SK-N-SH (cell line): ENCODE data around the gene PXDC1. TPM values are rescaled to one million over a fixed set of nuclear protein-coding genes. Genes with fewer than 3 reads are reported as not detected.

Experiments used
- CTCF ChIA-PET: fragments of 300-600, 350-600 bp; formaldehyde crosslinking; extraction: SDS; loops from one replicate; lab custom pipeline; 2021; lab: Yijun Ruan, JAX
- POLR2A ChIA-PET: fragments of 350-600 bp; sonication (Branson Sonifier 250); formaldehyde crosslinking; extraction: SDS; loops from one replicate; lab custom pipeline; 2020; ENCODE audit warnings: antibody characterized with exemption, inconsistent platforms; lab: Yijun Ruan, JAX
- DNase-seq: peaks from one replicate; pipeline ENCODE4 v3.0.0; 2012
- H2AFZ ChIP-seq: fragments of 200-600 bp; sonication (generic); 2 replicates; pipeline ENCODE4 v1.8.1; 2016; ENCODE audit warnings: antibody characterized with exemption, mild to moderate bottlenecking, low read depth
- H3F3A ChIP-seq: fragments of 200-600 bp; sonication (generic); replicated peaks from 2 replicates; pipeline ENCODE3; 2016; ENCODE audit warnings: antibody characterized with exemption, mild to moderate bottlenecking; ENCODE audit not compliant: insufficient read depth
- H3K27ac ChIP-seq, 2 experiments: fragments of 200-500 bp in 1 of 2; fragments of 200-600 bp in 1 of 2; sonication (Bioruptor generic) in 1 of 2; sonication (generic), shearing (Covaris generic) in 1 of 2; 2 replicates each; pipeline versions ENCODE4 v1.5.1 to v1.6.1; 2014 to 2016; ENCODE audit warnings: low read depth in 2 of 2, inconsistent platforms in 1 of 2, low read length in 1 of 2, mild to moderate bottlenecking in 1 of 2, mixed read lengths in 1 of 2
- H3K27me3 ChIP-seq: fragments of 200-600 bp; sonication (generic), shearing (Covaris generic); 2 replicates; pipeline ENCODE4 v1.6.1; 2016; ENCODE audit warnings: mixed run types; ENCODE audit not compliant: insufficient read depth
- H3K36me3 ChIP-seq, 2 experiments: fragments of 200-500 bp in 1 of 2; fragments of 200-600 bp in 1 of 2; sonication (Bioruptor generic) in 1 of 2; sonication (generic) in 1 of 2; replicated peaks in 1 of 2; 2 replicates each; pipeline versions ENCODE3 to v1.5.1; 2014 to 2016; ENCODE audit warnings: low read length in 1 of 2, mild to moderate bottlenecking in 1 of 2; ENCODE audit not compliant: insufficient read depth in 2 of 2, control insufficient read depth in 1 of 2
- H3K4me1 ChIP-seq, 2 experiments: fragments of 200-500 bp in 1 of 2; fragments of 200-600 bp in 1 of 2; sonication (Bioruptor generic) in 1 of 2; sonication (generic), shearing (Covaris generic) in 1 of 2; 2 replicates each; pipeline versions ENCODE4 v1.5.1 to v1.6.1; 2014 to 2016; ENCODE audit warnings: low read depth in 1 of 2, low read length in 1 of 2, mixed run types in 1 of 2; ENCODE audit not compliant: insufficient read depth in 2 of 2, control insufficient read depth in 1 of 2
- H3K4me2 ChIP-seq: fragments of 200-600 bp; sonication (generic), shearing (Covaris generic); 2 replicates; pipeline ENCODE4 v1.6.1; 2017; ENCODE audit warnings: mixed run types
- H3K4me3 ChIP-seq, 2 experiments: fragments of 200-500 bp in 1 of 2; fragments of 200-600 bp in 1 of 2; sonication (Bioruptor generic) in 1 of 2; sonication (generic), shearing (Covaris generic) in 1 of 2; 2 replicates each; pipeline versions ENCODE4 v1.5.1 to v1.8.1; 2014 to 2016; ENCODE audit warnings: low read depth in 2 of 2, inconsistent platforms in 1 of 2, low read length in 1 of 2, mild to moderate bottlenecking in 1 of 2, mixed read lengths in 1 of 2, moderate library complexity in 1 of 2
- H3K79me2 ChIP-seq: fragments of 200-600 bp; sonication (generic); 2 replicates; pipeline ENCODE4 v1.8.1; 2017; ENCODE audit warnings: mild to moderate bottlenecking; ENCODE audit not compliant: insufficient read depth
- H3K9ac ChIP-seq: fragments of 200-600 bp; sonication (generic); 2 replicates; pipeline ENCODE4 v1.6.1; 2017; ENCODE audit warnings: mixed run types
- H3K9me2 ChIP-seq: fragments of 200-600 bp; sonication (generic); 2 replicates; pipeline ENCODE4 v1.6.1; 2017; ENCODE audit warnings: mixed run types
- H3K9me3 ChIP-seq: fragments of 200-600 bp; sonication (generic); 2 replicates; pipeline ENCODE4 v1.6.1; 2017; ENCODE audit warnings: mixed run types, mild to moderate bottlenecking, moderate library complexity
- H4K20me1 ChIP-seq: fragments of 200-600 bp; sonication (generic); 2 replicates; pipeline ENCODE4 v1.6.1; 2017; ENCODE audit warnings: mild to moderate bottlenecking, mixed run types; ENCODE audit not compliant: insufficient read depth
- CHD2 ChIP-seq: fragments of 150-350 bp; IDR thresholded peaks from 2 replicates; pipeline ENCODE4 v1.6.1; 2018; ENCODE audit warnings: low read length; ENCODE audit not compliant: partially characterized antibody
- CTCF ChIP-seq: fragments of 200-600 bp; sonication (generic); IDR thresholded peaks from 2 replicates; pipeline ENCODE4 v1.6.1; 2017; ENCODE audit warnings: antibody characterized with exemption, mild to moderate bottlenecking, moderate library complexity
- ELF1 ChIP-seq: IDR thresholded peaks from 2 replicates; pipeline ENCODE4 v1.4.0; 2012
- FOSL2 ChIP-seq: IDR thresholded peaks from 2 replicates; pipeline ENCODE4 v1.4.0; 2012; ENCODE audit warnings: low read depth, mild to moderate bottlenecking, moderate library complexity, borderline replicate concordance
- FOXM1 ChIP-seq: IDR thresholded peaks from 2 replicates; pipeline ENCODE4 v1.4.0; 2012; ENCODE audit warnings: low read depth, mild to moderate bottlenecking
- GABPA ChIP-seq: IDR thresholded peaks from 2 replicates; pipeline ENCODE4 v1.4.0; 2012; ENCODE audit warnings: low read depth, mild to moderate bottlenecking
- JUND ChIP-seq: IDR thresholded peaks from 2 replicates; pipeline ENCODE4 v1.4.0; 2012
- MAX ChIP-seq: IDR thresholded peaks from 2 replicates; pipeline ENCODE4 v1.4.0; 2012; ENCODE audit warnings: low read depth
- MEF2A ChIP-seq: IDR thresholded peaks from 2 replicates; pipeline ENCODE4 v1.4.0; 2012; ENCODE audit warnings: low read depth, borderline replicate concordance
- NFIC ChIP-seq: IDR thresholded peaks from 2 replicates; pipeline ENCODE4 v1.4.0; 2012; ENCODE audit warnings: borderline replicate concordance
- NRF1 ChIP-seq: IDR thresholded peaks from 2 replicates; pipeline ENCODE4 v1.6.1; 2012; ENCODE audit warnings: low read depth, mild to moderate bottlenecking, low read length
- RAD21 ChIP-seq: IDR thresholded peaks from 2 replicates; pipeline ENCODE4 v1.6.1; 2012; ENCODE audit warnings: mild to moderate bottlenecking, low read length
- RCOR1 ChIP-seq: fragments of 150-350 bp; IDR thresholded peaks from 2 replicates; pipeline ENCODE4 v1.6.1; 2017; ENCODE audit warnings: antibody characterized with exemption, low read length
- RFX5 ChIP-seq: IDR thresholded peaks from 2 replicates; pipeline ENCODE4 v1.6.1; 2012; ENCODE audit warnings: mild to moderate bottlenecking, improper control_type of control experiment, low read length
- RXRA ChIP-seq: IDR thresholded peaks from 2 replicates; pipeline ENCODE4 v1.4.0; 2012; ENCODE audit warnings: low read depth, mild to moderate bottlenecking, borderline replicate concordance
- SMC3 ChIP-seq: IDR thresholded peaks from 2 replicates; pipeline ENCODE4 v1.6.1; 2012; ENCODE audit warnings: low read depth, low read length, improper control_type of control experiment
- TAF1 ChIP-seq: IDR thresholded peaks from 2 replicates; pipeline ENCODE4 v1.6.1; 2012; ENCODE audit warnings: low read depth, mild to moderate bottlenecking, low read length, moderate library complexity, borderline replicate concordance
- USF2 ChIP-seq: fragments of 150-350 bp; IDR thresholded peaks from 2 replicates; pipeline ENCODE4 v1.6.1; 2017; ENCODE audit warnings: antibody characterized with exemption, low read length, low read depth, borderline replicate concordance
- ZBTB33 ChIP-seq: IDR thresholded peaks from 2 replicates; pipeline ENCODE4 v1.4.0; 2012; ENCODE audit warnings: low read depth, borderline replicate concordance
- WGBS: methylation state at CpG from one replicate; pipeline ENCODE4 v1.1.6; 2017; ENCODE audit warnings: low lambda C conversion rate; 5-methylcytosine and 5-hydroxymethylcytosine counted together
- polyA plus RNA-seq, 3 experiments: library from polyadenylated mRNA; depleted of rRNA; stranded (reverse); fragments of >200 nt; gene quantifications; 2 replicates each; pipeline ENCODE4 v1.2.3, GENCODE V29; 2012

Gene PXDC1
- polyA plus RNA-seq, 1 of the 3 experiments (the other 2 are of a cell fraction) = 14.1 TPM

GRCh38 chr6:3719462-3720308 is 31.8 kb downstream of the PXDC1 start:
- Histone ChIP-seq H3K4me2 (no peak overlapping the region), H3K9me3 (no peaks in the 10 kb centered on the region), H3K9ac (no peak overlapping the region), H3K4me1 (no peaks in the 10 kb centered on the region), H4K20me1 (peaks cover 21% of the 10 kb centered on the region), H3K27ac (no peak overlapping the region), H3F3A (peaks cover 12% of the 10 kb centered on the region), H3K9me2 (no peaks in the 10 kb centered on the region), H3K36me3 (peaks cover 32 to 33% of the 10 kb centered on the region in 2 experiments), H3K4me3 (no peak overlapping the region), H2AFZ (no peak overlapping the region), H3K27me3 (no peaks in the 10 kb centered on the region), H3K79me2 (no peaks in the 10 kb centered on the region)
- POLR2A ChIA-PET = no interaction called here
- 80% methylated on average over 17 of the region's 22 CpGs for WGBS
- CTCF ChIA-PET = interaction anchor here (1.3 kb wide), 1 partner anchor 13 kb away, joined by 5 read pairs; no protein-coding TSS in a partner anchor
- TF ChIP-seq SMC3 (no peak), RCOR1 (no peak), CHD2 (no peak), NRF1 (no peak), FOXM1 (no peak), RAD21 (no peak), MEF2A (no peak), MAX (no peak), ELF1 (no peak), USF2 (no peak), ZBTB33 (no peak), JUND (no peak), NFIC (no peak), FOSL2 (no peak), RXRA (no peak), RFX5 (no peak), GABPA (no peak), CTCF (no peak), TAF1 (no peak)
- no peak for DNase-seq
